NCI-H2196 treated with DMSO at 0.1 percent for 48 hours (cell line): ENCODE data around the gene C1QL2.

Experiments used
- DNase-seq: peaks from one replicate; lab custom pipeline; 2025; ENCODE audit not compliant: unreplicated experiment; lab: John Stamatoyannopoulos, UW

C1QL2 gene

DNA sequence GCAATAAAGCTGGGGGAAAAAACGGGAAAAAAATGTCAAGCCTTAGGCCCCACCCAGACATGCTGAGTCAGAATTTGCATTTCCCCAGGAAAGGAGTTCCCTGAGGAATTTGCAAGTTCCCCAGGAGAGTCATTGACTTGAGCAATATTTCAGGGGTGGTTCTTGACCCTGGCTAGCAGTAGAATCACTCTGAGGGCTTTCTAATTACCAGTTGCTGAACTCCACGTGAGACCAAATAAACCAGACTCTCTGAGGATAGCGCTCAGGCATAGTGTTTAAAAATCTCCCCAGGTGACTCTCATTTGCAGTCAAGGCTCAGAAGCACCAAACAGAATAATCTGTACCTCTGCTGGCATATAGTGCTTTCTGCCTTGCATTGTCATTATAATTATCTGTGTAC is 48.7 kb downstream of the C1QL2 start:
- DNase-seq, result no peak

DNA sequence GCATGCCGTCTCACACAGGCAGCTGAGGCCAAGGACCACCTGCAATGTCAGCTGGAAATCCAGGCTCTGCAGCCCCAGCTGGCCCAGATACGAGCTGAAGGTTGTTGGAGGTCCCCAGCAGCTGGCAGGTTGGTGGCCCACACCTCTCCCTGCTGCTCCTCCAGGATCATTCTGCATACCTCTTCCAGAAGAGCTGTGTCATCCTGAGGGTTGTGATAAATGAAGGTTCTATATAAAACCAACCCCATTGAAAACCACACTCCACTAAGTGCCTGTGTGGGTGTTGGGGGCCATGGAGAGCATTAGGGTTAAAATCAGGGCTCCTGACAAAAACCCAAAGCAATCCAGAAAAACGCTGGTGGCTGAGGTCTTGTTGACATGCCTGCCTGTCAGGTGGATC is 50.4 kb downstream of the C1QL2 start:
- DNase-seq, result no peak

DNA sequence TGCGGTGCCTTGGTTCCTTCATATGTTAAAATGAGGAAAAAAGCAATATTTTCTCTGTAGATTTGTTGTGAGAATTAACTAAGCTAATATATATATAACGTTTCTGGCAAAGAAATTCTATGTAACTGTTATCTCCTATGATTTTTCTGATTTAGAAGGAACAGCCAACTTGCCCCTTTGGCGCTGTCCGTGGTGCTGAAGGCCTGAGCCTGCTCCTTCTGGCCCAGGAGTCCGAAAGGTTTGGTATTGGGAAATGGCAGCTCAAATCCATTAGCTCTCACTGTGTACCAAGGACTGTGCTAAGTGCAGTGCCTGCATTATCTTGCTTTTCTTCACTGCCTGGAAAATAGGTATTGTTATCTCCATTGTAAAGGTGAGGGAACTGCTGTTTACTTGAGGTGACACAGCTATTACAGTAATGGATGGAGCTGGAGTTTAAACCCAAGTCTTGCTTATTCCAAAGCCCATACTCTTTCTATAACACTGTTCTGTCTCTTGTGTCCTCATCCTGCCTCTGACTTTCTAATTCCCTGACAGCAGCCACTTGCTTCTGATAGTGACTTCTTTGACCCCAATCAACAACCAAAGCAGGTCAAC is 52.2 kb downstream of the C1QL2 start:
- no peak for DNase-seq
